ENCODE results near the gene CD34. TPM values are rescaled to one million over a fixed set of nuclear protein-coding genes. Genes with fewer than 3 reads are reported as not detected.
"Not testable (repeated sequence)": the region's sequence is repeated elsewhere in the genome, so short reads cannot be mapped to it uniquely, and the experiment has no call there.

CD34 gene
- polyA plus RNA-seq (ENCODE audit: insufficient read length in 4 of 4), result 100 to 1,000 TPM in 2 of 4 donors, 10 to 100 TPM in 2; 83.0 to 171 (median 112) TPM

GRCh38 chr1:207910591-207911354 is at the start of gene CD34:
Gene CD34, minus strand, starts transcription at chr1:207911125. Its CDS starts 45 bp downstream, at chr1:207911080.
- no peak for DNase-seq (ENCODE audit: low read depth in 4 of 4, low spot score in 3 of 4)

GRCh38 chr1:207960346-207960745 is 49.4 kb upstream of the CD34 start:
- no peak for DNase-seq (ENCODE audit: low read depth in 4 of 4, low spot score in 3 of 4)

- no peak for DNase-seq (ENCODE audit: low read depth in 4 of 4, low spot score in 3 of 4)
Observed at GRCh38 chr1:207959910-207960309, 49.0 kb upstream of the CD34 start.

GRCh38 chr1:207959141-207959825 is 48.4 kb upstream of the CD34 start:
- DNase-seq (ENCODE audit: low read depth in 4 of 4, low spot score in 3 of 4), result no peak

GRCh38 chr1:207958376-207959139 is 47.6 kb upstream of the CD34 start:
- no peak for DNase-seq (ENCODE audit: low read depth in 4 of 4, low spot score in 3 of 4)

- no peak for DNase-seq (ENCODE audit: low read depth in 4 of 4, low spot score in 3 of 4)
Observed at GRCh38 chr1:207956986-207957385, 46.1 kb upstream of the CD34 start.

- no peak for DNase-seq (ENCODE audit: low read depth in 4 of 4, low spot score in 3 of 4)
Observed at GRCh38 chr1:207954104-207954503, 43.2 kb upstream of the CD34 start.

- no peak for DNase-seq (ENCODE audit: low read depth in 4 of 4, low spot score in 3 of 4)
Observed at GRCh38 chr1:207952617-207953542, 42.0 kb upstream of the CD34 start.

GRCh38 chr1:207951652-207952051 is 40.7 kb upstream of the CD34 start:
- no peak for DNase-seq (ENCODE audit: low read depth in 4 of 4, low spot score in 3 of 4)

GRCh38 chr1:207950750-207951149 is 39.8 kb upstream of the CD34 start:
- DNase-seq (ENCODE audit: low read depth in 4 of 4, low spot score in 3 of 4), result no peak

GRCh38 chr1:207949571-207950195 is 38.8 kb upstream of the CD34 start:
- no peak for DNase-seq (ENCODE audit: low read depth in 4 of 4, low spot score in 3 of 4)

GRCh38 chr1:207948536-207949250 is 37.8 kb upstream of the CD34 start:
- no peak for DNase-seq (ENCODE audit: low read depth in 4 of 4, low spot score in 3 of 4)

GRCh38 chr1:207946756-207947155 is 35.8 kb upstream of the CD34 start:
- DNase-seq (ENCODE audit: low read depth in 4 of 4, low spot score in 3 of 4), result no peak

GRCh38 chr1:207944571-207944970 is 33.6 kb upstream of the CD34 start:
- DNase-seq (ENCODE audit: low read depth in 4 of 4, low spot score in 3 of 4), result no peak

GRCh38 chr1:207942337-207942741 is 31.4 kb upstream of the CD34 start:
- DNase-seq (ENCODE audit: low read depth in 4 of 4, low spot score in 3 of 4), result not testable (repeated sequence)

- DNase-seq (ENCODE audit: low read depth in 4 of 4, low spot score in 3 of 4), result no peak
Observed at GRCh38 chr1:207941665-207942064, 30.7 kb upstream of the CD34 start.

GRCh38 chr1:207938016-207938415 is 27.1 kb upstream of the CD34 start:
- no peak for DNase-seq (ENCODE audit: low read depth in 4 of 4, low spot score in 3 of 4)

GRCh38 chr1:207937204-207937603 is 26.3 kb upstream of the CD34 start:
- DNase-seq (ENCODE audit: low read depth in 4 of 4, low spot score in 3 of 4), result no peak

- no peak for DNase-seq (ENCODE audit: low read depth in 4 of 4, low spot score in 3 of 4)
Observed at GRCh38 chr1:207935166-207935583, 24.2 kb upstream of the CD34 start.

All from left renal pelvis (tissue), 4 donors.